Thymus (tissue), 11 donors: ENCODE measurements around the gene SLC17A9. TPM values are rescaled to one million over a fixed set of nuclear protein-coding genes. Genes with fewer than 3 reads are reported as not detected.
A peak's percentile ranks its signal among the peaks of the same experiment; 100 is the strongest.

ENCODE experiments used
- DNase-seq, 9 donors: peaks; one replicate each; pipeline ENCODE4 v3.0.0-alpha.2; 2013; ENCODE audit warnings: low spot score in 9 of 9, low read depth in 6 of 9, missing footprints in 1 of 9
- H3K27ac ChIP-seq, 2 donors: one replicate each; pipeline ENCODE4 v1.5.1; 2013; ENCODE audit warnings: control low read depth in 1 of 2, low read depth in 1 of 2, low read length in 1 of 2, mild to moderate bottlenecking in 1 of 2, moderate library complexity in 1 of 2
- H3K27me3 ChIP-seq, 2 donors: one replicate each; pipeline ENCODE4 v1.5.1; 2013; ENCODE audit warnings: low read length in 1 of 2; ENCODE audit not compliant: control insufficient read depth in 2 of 2, insufficient read depth in 1 of 2
- H3K36me3 ChIP-seq, 2 donors: one replicate each; pipeline ENCODE4 v1.5.1; 2013; ENCODE audit warnings: low read length in 1 of 2, mild to moderate bottlenecking in 1 of 2, moderate library complexity in 1 of 2; ENCODE audit not compliant: control insufficient read depth in 2 of 2, insufficient read depth in 2 of 2
- H3K4me1 ChIP-seq, 2 donors: one replicate each; pipeline ENCODE4 v1.5.1; 2013; ENCODE audit warnings: low read length in 2 of 2; ENCODE audit not compliant: control insufficient read depth in 2 of 2, insufficient read depth in 2 of 2
- H3K4me3 ChIP-seq, 2 donors: one replicate each; pipeline ENCODE4 v1.5.1; 2013; ENCODE audit warnings: low read length in 2 of 2, control low read depth in 1 of 2, mild to moderate bottlenecking in 1 of 2
- H3K9me3 ChIP-seq, 2 donors: one replicate each; pipeline ENCODE4 v1.5.1; 2013; ENCODE audit warnings: low read length in 1 of 2, mild to moderate bottlenecking in 1 of 2; ENCODE audit not compliant: control insufficient read depth in 2 of 2, insufficient read depth in 1 of 2
- WGBS: extraction: QIAGEN DNeasy Blood & Tissue Kit; methylation state at CpG from one replicate; pipeline ENCODE4 v1.1.7; 2013; 5-methylcytosine and 5-hydroxymethylcytosine counted together
- polyA plus RNA-seq: library from polyadenylated mRNA; stranded (reverse); fragments of 200-250 nt; gene quantifications from one replicate; pipeline ENCODE4 v1.2.3, GENCODE V29; 2013
- total RNA-seq: library from RNA; stranded (reverse); fragments of 120-200 nt; gene quantifications from one replicate; pipeline ENCODE4 v1.2.4, GENCODE V29; 2013
- donor health status: healthy.

The SLC17A9 gene
- total and polyA plus RNA-seq, 2 donors = 1.2 to 10.0 TPM

- DNase-seq = no peak
- Histone ChIP-seq H3K9me3 (peaks cover 3 to 16% of the 10 kb centered on the region in 2 donors), H3K4me3 (no peak overlapping the region), H3K27me3 (peaks cover 0 to 4% of the 10 kb centered on the region in 2 donors), H3K4me1 (peaks cover 24 to 52% of the 10 kb centered on the region in 2 donors), H3K27ac (no peak overlapping the region), H3K36me3 (peaks cover 37 to 42% of the 10 kb centered on the region in 2 donors)
- 91% methylated on average over 11 of the region's 11 CpGs for WGBS
Observed at GRCh38 chr20:62951143-62951895, 1.2 kb upstream of the SLC17A9 start.

GRCh38 chr20:62951896-62952372 lies 575 bp upstream of the SLC17A9 start:
- Histone ChIP-seq H3K9me3 (peaks cover 3 to 16% of the 10 kb centered on the region in 2 donors), H3K4me3 (no peak overlapping the region), H3K36me3 (peaks cover 31 to 36% of the 10 kb centered on the region in 2 donors), H3K27me3 (peaks cover 0 to 4% of the 10 kb centered on the region in 2 donors), H3K27ac (no peak overlapping the region), H3K4me1 (peaks cover 24 to 52% of the 10 kb centered on the region in 2 donors)
- no peak for DNase-seq
- WGBS = 90% methylated on average over 8 of the region's 8 CpGs

DNA sequence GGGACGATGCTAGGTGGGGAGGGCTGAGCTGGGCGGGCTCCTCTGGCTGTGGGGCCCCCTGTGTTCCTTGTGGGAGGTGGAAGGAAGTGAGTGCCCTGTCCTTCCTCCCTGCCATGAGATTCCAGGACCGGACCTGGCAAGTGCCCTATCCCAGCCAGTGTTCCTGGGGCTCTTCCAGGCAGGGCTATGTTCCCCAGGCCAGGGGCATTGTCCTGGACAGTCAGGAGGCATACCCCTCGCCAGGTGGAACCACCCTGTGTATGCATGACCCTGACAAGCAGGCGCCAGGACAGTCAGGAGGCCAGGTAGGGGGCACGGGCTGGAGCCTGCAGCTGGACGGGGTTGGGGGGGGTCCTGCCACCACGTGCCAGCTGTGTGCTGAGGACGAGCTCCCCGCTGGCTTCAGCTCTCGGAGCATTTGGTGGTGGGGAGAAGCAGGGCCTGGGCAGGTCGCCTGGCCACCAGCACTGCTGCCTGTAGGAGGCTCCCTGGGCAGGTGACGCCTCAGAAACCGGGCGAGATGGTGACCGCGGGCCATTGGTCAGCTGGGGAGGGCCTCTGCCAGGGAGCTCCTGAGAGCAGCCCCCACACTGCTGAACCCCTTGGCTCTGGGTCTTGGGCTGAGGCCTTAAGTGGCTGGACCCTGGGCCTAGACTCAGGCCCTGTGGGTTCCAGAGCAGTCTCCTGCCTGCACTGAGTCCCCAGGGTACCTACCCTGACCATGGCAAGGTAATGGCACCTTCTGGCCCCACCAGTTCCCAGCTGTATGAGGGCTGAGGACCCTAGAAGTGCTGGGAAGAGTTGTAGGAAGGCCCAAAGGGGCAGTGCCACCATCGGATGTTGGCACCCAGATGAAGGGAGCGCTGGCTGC lies 694 bp downstream of the SLC17A9 start:
- H3K9me3 ChIP-seq = peaks cover 1 to 21% of the 10 kb centered on the region in 2 donors
- peaks cover 18 to 24% of the 10 kb centered on the region in 2 donors for H3K36me3 ChIP-seq
- peaks cover 0 to 4% of the 10 kb centered on the region in 2 donors for H3K27me3 ChIP-seq
- H3K4me3 ChIP-seq = peak overlapping the region in 1 of 2 donors; percentile 33
- 30% methylated on average over 19 of the region's 19 CpGs for WGBS
- H3K27ac ChIP-seq = peak overlapping the region; percentile 90 to 98
- H3K4me1 ChIP-seq = peaks cover 27 to 55% of the 10 kb centered on the region in 2 donors
- DNase-seq = no peak

GRCh38 chr20:62953839-62954703 lies 1.6 kb downstream of the SLC17A9 start:
- Histone ChIP-seq H3K27me3 (peaks cover 0 to 4% of the 10 kb centered on the region in 2 donors), H3K4me3 (peak overlapping the region; percentile 26 to 33), H3K4me1 (peaks cover 36 to 63% of the 10 kb centered on the region in 2 donors), H3K9me3 (peaks cover under 1 to 17% of the 10 kb centered on the region in 2 donors), H3K27ac (peak overlapping the region; percentile 94 to 98), H3K36me3 (peaks cover 10 to 15% of the 10 kb centered on the region in 2 donors)
- WGBS = 2% methylated on average over 32 of the region's 32 CpGs
- DNase-seq = peak; percentile 61 to 94 (median 84)

DNA sequence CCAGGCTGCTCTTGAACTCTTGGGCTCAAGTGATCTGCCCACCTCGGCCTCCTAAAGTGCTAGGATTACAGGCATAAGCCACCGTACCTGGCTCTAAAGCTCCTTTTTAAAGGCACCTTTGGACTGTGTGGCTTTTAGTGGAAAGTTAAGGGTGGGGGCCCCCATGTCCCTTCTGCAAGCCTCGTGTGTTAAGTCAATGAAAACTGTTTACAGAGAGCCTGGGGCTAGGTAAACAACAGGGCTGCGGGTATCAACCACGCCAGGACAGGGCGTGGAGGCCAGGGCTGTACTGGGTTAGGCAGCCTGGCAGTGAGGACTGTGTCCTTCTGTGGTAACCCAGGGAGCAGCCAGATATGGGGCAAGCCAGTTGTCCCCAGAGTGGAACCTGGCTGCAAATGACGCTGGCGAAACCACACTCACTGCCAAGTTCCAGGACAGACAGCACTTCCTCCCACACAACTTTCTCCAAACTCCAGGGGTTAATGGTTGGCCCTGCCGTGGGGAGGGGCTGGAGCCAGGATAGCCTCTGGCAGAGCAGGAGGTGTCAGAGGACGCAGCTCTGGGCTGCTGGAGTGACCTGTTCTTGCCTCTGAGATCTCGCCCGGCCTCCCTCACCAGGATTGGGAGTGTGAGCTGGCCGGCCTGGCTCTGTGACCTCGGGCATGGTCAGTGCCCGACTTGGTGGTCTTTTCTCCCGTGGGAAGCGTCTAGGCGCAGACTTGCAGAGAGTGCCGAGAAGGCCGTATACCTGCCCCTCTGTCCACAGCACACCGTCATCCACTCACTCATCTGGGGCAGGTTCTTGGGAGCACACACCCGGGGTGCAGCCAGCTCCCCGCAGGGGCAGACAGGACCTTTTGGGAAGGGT lies 3.2 kb downstream of the SLC17A9 start:
- peaks cover 0 to 4% of the 10 kb centered on the region in 2 donors for H3K27me3 ChIP-seq
- no peak overlapping the region for H3K27ac ChIP-seq
- 90% methylated on average over 23 of the region's 23 CpGs for WGBS
- peaks cover 0 to 6% of the 10 kb centered on the region in 2 donors for H3K9me3 ChIP-seq
- H3K4me1 ChIP-seq = peaks cover 44 to 72% of the 10 kb centered on the region in 2 donors
- DNase-seq = no peak
- no peaks in the 10 kb centered on the region for H3K36me3 ChIP-seq
- no peak overlapping the region for H3K4me3 ChIP-seq

GRCh38 chr20:62956387-62957135 lies 4.1 kb downstream of the SLC17A9 start:
- DNase-seq = no peak
- Histone ChIP-seq H3K4me3 (no peak overlapping the region), H3K4me1 (peaks cover 44 to 68% of the 10 kb centered on the region in 2 donors), H3K36me3 (no peaks in the 10 kb centered on the region), H3K27me3 (peaks cover 0 to 4% of the 10 kb centered on the region in 2 donors), H3K27ac (no peak overlapping the region), H3K9me3 (peaks cover 0 to 6% of the 10 kb centered on the region in 2 donors)
- WGBS = 96% methylated on average over 25 of the region's 25 CpGs

GRCh38 chr20:62957136-62958117 lies 4.9 kb downstream of the SLC17A9 start:
- H3K36me3 ChIP-seq = no peaks in the 10 kb centered on the region

More at GRCh38 chr20:62957136-62958117, 4.9 kb downstream of the SLC17A9 start:
- Histone ChIP-seq H3K9me3 (peaks cover 0 to 6% of the 10 kb centered on the region in 2 donors), H3K4me1 (peaks cover 41 to 59% of the 10 kb centered on the region in 2 donors), H3K4me3 (no peak overlapping the region), H3K27me3 (peaks cover 0 to 4% of the 10 kb centered on the region in 2 donors), H3K27ac (no peak overlapping the region)
- WGBS = 96% methylated on average over 36 of the region's 36 CpGs
- no peak for DNase-seq
